NCI-H2196 treated with DMSO at 0.1 percent for 48 hours (cell line): ENCODE data around the gene LMBR1.
"Not testable (repeated sequence)": the region's sequence is repeated elsewhere in the genome, so short reads cannot be mapped to it uniquely, and the experiment has no call there.

ENCODE experiments used
- DNase-seq: peaks from one replicate; lab custom pipeline; 2025; ENCODE audit not compliant: unreplicated experiment; lab: John Stamatoyannopoulos, UW

Gene LMBR1

GRCh38 chr7:156661637-156662036, 231.3 kb downstream of the LMBR1 start:
- DNase-seq = no peak

- no peak for DNase-seq
Observed at GRCh38 chr7:156659961-156660360, 233.0 kb downstream of the LMBR1 start.

GRCh38 chr7:156659203-156659602, 233.8 kb downstream of the LMBR1 start:
- no peak for DNase-seq

DNA sequence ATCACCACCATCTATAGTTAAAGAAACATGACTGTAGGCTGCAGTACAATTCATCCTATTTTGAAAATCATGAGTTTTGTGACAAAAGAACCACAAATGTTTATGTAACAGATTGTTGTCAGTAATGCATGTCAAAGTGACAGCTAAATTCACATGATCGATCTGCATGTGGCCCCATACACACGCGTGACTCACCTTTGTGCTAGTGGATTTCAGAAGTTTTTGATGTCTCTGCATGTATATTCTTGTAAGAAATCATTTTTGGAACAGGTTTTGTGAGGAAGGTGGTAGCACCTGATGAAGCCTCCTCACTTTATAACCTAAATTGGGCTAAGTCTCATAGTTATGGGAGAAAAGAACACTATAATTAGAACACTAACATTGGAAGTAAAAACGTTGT, 235.3 kb downstream of the LMBR1 start:
- DNase-seq = no peak

DNA sequence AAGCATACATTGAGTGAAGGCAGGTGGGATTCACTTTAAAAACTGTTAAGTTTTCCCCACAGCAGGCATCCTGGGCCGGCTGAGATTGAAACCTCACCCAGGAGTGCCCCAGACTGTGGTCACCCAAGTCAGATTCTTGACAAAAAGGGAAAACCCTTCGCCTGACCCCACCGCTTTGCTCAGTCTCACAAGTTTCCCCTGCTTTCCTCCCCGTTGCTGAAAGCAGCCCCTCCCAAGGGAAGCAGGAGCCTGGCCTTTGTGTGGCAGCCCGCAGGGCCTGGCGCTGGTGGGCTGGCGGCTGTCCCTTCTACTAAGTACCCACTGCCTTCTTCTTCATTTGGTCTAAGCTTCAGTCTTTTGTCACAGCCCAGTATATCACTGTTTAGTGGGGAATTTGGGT, 236.4 kb downstream of the LMBR1 start:
- DNase-seq = no peak

- DNase-seq = no peak
Observed at GRCh38 chr7:156655983-156656382, 237.0 kb downstream of the LMBR1 start.

DNA sequence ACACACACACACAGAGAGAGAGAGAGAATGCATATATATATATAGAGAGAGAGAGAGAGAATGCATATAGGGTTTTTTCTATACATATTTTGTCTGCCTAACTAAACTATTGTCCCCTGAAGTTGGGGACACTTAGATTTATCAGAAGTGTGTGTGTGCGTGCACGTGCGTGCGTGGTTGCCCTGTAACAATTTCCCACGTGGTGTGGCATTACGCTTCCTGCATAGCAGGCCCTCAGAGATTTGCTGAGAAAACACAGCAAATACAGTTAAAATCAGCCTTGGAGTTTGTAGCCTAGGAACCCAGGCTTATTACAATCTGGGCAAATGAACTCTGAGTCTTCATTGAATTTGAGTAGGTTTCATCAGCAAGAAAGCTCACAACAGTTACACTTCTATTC, 237.7 kb downstream of the LMBR1 start:
- no peak for DNase-seq

DNA sequence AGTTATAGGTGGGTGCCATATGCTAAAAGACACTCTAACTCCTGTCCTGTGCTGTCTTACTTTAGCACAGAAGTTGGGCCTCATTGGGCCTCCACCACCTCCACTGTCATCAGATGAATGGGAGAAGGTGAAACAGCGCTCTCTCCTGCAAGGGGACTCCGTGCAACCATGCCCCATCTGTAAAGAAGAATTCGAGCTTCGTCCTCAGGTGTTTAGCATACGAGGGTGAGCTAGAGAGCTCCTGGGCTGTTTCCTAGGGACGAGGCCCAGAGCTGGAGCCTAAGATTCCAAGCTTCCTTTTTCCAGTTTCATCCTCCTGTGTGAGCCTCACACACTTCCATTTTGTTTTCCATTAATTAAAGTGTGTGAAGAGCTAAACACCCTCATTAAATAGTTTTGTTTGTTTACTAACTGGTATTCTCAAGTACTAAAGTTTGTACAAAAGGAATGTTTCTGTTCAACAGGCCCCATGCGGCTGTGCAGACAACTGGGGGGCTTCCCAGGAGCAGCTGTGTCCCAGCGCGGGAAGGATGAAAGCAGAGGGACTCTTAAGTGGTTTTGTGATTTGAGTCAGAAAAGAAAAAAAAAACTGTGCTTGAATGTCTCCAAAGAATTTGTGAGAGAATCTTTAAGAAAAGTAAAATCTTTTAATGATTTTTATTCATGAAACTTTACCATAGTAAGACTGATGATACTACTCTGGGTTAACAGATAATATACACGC, 238.3 kb downstream of the LMBR1 start:
- DNase-seq = no peak

GRCh38 chr7:156652886-156653568, 240.0 kb downstream of the LMBR1 start:
- no peak for DNase-seq

DNA sequence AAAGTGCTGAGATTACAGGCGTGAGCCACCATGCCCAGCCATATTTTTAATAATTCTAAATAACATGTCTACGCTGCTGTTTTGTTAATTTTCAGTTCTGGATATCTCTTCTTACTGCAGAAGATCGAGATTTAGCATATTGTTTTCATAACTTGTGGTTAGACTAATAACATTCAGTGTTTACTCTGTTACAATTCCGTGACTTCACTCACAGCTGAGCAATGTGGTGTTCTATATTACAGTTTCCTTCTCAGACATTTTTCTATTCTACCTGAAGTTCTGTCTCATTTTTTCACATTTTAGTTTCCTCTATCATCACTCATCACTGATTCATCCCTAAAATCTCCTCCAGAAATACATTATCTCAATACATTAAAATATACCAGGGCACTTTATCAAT, 241.5 kb downstream of the LMBR1 start:
- no peak for DNase-seq

DNA sequence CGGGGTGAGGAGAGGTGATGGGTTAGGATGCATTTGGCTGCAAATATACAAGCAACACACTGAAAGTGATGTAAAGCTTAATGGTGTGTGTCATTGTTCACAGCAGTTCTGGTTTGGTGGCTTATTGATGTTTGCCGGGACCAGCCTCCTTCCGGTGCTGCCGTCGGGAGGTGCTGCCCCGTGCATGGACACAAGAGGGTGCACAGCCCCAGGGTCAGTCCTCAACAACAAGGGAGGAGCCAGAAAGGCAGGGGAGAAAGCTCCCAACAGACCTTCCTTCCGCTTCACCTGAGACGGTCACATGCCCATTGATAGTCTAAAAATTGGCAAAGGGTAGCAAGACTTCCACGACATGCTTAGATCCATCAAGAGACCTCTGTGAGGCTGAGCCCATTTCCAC, 242.9 kb downstream of the LMBR1 start:
- DNase-seq = no peak

- DNase-seq = not testable (repeated sequence)
Observed at GRCh38 chr7:156647330-156647729, 245.7 kb downstream of the LMBR1 start.

DNA sequence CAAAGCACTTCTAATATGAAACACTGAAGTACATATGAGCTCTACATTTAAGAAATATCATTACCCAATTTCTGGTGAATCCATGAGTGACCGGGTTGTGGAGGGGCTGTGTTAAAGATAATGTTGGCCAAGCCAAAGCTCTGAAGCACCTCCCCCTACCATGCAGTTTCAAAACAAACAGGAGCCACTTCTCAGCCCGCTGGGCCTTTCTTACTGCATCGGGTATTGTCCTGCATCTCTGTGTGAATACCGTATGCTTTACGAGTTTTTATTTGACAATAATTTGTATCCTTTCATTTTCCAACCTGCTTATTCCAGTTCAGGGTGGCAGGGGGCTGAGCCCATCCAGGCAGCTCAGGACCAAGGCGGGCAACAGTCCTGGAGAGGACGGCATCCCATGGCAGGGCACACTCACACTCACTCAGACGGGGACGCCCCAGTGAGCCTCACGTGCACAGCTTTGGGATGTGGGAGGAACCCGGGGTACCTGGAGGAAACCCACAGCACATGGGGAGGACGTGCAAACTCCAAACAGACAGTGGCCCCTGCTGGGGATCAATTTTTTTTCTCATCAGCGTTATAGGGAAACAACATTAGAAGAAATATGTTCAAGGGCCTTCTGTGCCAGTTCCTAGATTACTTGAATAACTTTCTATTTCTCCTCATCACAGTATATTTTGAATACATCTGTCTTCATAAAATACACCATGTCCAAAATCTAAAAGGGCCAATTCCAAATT, 250.5 kb downstream of the LMBR1 start:
- DNase-seq = no peak

- DNase-seq = no peak
Observed at GRCh38 chr7:156640949-156641485, 252.0 kb downstream of the LMBR1 start.

- peak; percentile 40 for DNase-seq
Observed at GRCh38 chr7:156640257-156640948, 252.6 kb downstream of the LMBR1 start, which contains the start of gene RNF32. TSS of gene RNF32 (plus strand) at chr7:156640774. CDS start at chr7:156643878, 3,104 bp downstream.

GRCh38 chr7:156639426-156640256, 253.3 kb downstream of the LMBR1 start:
- no peak for DNase-seq

- DNase-seq = no peak
Observed at GRCh38 chr7:156638443-156639077, 254.4 kb downstream of the LMBR1 start.

DNA sequence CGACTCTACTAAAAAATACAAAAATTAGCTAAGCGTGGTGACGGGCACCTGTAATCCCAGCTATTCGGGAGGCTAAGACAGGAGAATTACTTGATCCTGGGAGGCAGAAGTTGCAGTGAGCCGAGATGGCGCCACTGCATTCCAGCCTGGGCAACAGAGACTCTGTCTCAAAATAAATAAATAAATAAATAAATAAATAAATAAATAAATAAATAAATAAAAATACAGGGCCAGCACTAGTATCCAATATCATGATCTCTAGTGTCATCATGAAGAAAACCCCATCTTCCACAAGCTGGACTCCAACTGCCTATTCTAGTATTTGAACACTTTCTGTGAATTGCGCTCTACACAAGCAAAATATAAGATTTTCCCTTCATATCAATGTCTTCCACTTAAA, 255.9 kb downstream of the LMBR1 start:
- not testable (repeated sequence) for DNase-seq

DNA sequence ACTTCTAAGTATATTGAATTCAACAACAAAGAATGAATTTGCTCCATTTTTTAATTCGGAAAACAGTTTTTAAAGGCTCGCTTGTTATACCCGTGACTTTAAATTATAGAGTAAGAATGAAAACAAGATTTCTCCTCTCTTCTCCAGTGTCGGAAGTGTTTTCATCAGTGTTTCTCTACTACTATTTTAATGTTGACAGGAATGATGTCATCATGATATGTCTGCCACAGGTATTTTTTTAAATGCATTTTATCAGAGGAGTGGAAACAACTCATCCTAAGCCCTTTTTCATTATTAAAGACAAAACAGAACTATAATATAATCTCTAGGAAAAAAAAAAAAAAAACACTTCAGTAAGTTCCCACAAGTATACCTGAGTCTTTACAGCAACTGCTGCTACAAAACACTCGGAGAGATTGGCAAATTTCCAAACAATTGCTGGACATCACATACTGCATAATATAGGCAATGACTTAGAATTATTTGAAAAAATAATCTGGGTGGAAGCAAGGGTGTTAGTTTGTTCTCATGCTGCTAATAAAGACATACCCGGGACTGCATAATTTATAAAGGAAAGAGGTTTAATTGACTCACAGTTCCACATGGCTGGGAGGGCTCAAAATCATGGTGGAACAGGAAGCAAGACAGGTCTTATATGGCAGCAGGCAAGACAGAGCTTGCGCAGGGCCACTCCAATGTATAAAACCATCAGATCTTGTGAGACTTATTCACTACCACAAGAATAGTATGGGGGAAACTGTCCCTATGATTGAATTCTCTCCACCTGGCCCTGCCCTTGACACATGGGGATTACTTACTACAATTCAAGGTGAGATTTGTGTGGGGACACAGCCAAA, 257.2 kb downstream of the LMBR1 start:
- no peak for DNase-seq
